HG03060 (cell line): ENCODE results near the gene EBF3.

ENCODE experiments used
- ATAC-seq: cut with Tn5 transposase; IDR thresholded peaks from one replicate; pipeline ENCODE4 v1.9.1; 2021; ENCODE audit warnings: low read depth, moderate number of reproducible peaks; ENCODE audit not compliant: unreplicated experiment

Gene EBF3

DNA sequence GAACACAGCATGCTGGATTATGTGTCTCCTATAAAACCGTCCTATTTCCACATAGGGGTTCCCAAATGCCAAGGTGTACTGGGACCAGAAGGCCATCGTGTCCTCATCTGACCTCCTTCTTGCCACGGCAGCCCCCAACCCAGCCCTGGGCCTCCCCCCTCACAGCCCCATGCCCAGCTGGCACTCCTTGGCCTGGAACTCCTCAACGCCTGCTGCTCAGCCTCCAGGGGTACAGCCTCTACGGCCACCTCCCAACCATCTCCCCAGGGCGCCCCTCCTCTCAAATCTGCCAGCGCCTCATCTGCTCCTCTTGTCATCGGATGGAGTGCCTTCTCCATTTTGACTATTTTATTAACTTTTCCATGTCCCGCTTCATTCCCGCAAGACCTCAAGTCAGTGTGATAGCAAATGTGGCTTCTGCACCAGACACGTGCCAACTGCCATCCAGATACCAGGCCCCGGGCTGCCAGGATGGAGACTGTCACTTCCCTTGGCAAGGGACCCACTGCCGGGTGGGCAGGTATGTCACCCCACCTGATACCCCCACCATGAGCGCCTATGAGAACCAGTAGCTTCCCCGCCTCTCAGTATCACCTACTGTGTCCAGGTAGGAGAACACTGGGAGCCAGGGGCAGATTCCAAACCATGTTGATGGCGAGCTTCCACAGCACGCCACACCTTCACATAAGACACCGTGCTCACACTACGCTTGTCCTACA is 106.7 kb downstream of the EBF3 start:
- ATAC-seq: no peak

DNA sequence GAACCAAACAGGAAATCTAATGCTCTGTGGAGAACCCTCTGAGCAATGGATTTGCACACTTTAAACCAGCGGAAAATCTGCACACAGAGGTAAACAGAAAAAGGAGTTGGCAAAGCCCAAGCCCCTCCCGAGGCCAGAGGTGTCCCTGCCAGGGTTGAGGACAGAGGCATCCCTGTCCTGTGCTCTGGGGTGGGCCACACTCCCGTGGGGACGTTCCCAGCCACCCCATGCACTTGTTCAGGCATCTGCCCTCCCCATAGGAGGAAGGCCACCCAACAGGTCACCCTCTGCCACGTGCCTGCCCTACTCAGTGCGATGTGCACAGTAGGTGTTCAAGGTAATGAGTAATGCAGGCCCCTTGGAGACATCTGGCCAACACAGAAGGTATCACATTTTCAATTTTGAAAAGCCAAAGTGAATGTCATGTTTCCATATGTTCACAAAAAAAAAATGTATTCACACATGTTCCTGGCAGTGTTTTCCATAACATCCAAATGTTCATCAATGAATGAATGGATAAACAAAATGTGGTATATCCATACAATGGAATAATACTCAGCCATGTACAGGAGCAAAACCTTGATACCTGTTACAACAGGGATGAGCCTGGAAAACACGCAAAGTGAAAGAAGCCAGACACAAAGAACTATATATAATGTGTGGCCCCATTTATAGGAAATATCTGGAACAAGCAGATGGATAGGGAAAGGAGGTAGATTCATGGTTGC is 108.1 kb downstream of the EBF3 start:
- ATAC-seq: no peak

DNA sequence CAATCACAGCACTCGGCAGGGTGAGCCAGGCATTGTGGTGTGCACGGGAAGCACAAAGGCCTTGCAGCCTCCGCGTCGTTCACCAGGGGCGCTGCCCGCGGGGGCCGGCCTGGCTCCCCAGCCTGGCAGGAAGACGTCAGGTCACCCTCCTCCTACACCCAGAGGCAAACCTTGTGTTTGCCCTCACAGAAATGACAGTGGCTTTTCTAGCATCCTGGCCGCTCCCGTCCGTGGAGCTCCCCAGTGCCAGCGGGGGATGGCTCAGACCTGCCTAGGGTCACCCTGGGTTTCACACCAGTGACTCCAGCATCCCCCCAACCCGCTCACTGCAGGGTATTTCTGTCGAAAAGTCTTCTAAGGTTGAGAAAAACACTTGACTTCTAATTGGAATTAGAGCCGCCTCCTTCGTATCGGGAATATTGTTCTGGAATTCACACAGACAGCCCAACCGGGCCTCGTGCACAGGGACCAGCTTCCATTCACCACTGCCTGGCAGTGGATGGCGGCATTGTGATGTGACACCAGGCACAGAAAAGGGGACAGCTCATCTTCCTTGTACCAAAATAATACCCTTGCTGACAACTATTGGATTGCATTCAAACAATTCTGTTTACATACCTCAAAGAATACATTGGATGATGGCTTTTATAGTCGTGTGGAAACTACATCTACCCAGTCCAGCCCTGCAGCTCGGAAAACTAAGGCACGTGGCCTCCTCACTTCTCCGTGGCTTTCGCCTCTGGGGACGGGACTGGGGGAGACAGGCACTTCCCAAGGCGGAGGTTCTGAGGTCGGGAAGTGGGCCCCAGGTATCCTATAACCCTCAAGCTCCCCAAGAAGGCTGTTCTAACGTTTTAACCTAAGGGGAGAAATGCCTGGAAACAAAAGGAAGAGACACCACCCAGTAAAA is 109.0 kb downstream of the EBF3 start:
- ATAC-seq: no peak

GRCh38 chr10:129854158-129854557 is 109.9 kb downstream of the EBF3 start:
- no peak for ATAC-seq

- ATAC-seq: no peak
These were observed 110.5 kb downstream of the EBF3 start for GRCh38 chr10:129853562-129853903.

DNA sequence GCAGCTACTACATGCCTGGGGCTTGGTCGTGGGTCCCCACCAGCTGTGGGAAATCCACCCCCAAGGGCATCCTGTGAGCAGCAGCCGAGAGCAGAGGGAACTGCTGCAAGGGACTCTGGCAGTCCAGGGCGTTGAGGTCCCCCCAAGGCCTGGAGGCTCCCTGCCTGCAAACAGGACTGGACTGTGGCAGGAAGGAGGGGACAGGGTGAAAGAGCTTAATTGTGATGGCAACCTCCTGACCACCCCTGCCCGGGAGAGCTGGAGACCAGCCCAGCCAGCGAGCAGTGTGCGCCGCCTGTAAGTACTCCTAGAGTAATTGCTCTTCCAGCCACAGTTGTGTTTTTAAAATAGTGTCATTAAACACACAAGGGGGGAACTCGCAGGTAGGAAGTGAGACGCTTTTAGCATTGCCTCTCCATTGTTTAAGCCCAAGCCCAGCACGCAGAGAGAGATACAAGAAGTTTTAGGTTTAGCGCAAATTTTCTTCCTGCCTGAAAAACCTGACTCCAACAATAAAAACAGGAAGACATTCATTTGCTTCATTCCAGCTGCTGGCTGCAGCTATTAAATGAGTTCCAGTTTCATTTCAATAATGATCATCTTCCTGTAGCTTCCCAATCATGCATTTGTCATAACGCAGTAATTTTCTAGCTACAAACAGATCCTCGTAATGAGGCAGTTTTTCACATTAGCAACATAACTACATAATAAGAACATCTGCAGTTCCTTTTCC is 111.1 kb downstream of the EBF3 start:
- no peak for ATAC-seq

- ATAC-seq: no peak
These were observed 112.0 kb downstream of the EBF3 start for GRCh38 chr10:129851941-129852640.

DNA sequence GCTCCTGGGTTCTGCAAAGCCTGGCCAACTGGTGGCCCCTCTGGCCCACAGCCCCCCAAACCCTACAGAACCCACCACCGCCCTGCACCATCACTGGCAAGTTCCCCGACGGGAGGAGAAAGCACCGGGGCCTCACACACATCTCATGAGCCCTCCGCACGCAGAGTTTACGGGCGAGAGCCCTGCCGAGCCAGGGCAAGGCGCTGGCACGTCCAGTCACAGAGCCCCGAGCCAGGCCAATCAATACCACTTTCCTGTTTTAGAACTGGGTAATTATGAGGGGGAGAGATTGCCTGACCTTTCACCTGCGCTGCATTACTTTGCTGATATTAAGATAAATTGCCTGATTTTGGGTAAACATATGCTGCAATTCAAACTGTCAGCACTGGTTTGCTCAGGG is 113.3 kb downstream of the EBF3 start:
- no peak for ATAC-seq

DNA sequence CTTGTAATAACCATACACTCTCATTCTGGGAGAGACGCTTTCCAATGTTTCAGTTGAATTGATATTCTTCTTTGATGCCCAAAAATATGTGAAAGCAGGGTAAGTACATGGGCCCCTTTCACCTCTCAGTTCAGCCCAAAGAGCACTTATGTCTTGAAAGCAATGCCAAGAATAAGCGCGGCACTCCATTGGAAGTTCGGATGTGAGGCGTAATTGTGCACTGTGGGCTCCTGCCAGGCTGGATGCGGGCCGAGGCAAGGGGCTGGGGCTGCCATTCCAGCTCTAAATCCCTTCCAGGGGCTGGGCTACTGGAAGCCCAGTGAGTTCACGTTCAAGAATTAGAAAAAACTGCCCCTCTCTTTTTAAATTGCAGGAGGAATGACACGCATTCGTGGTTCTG is 113.8 kb downstream of the EBF3 start:
- ATAC-seq: no peak

DNA sequence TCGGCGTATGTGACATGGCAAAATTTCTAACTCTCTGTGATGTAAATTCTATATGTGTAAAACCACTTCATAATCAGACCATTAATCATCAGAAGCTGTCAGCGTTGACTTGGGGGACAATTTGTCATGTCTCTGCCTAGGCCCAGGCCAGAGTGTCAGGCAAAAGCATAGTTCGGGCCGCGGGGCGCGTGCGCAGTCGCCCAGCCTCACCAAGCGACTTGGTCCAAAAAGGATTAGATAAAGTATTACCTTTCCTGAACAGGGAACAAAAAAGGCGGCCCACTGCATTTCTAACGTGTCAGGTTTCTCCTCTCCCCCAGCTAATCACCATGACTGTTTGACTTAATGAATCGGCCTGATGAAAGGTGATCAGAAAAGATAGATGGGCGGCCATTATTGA is 114.2 kb downstream of the EBF3 start:
- ATAC-seq: no peak

GRCh38 chr10:129849452-129849750 is 114.7 kb downstream of the EBF3 start:
- ATAC-seq: no peak

GRCh38 chr10:129848696-129849451 is 115.2 kb downstream of the EBF3 start:
- no peak for ATAC-seq

DNA sequence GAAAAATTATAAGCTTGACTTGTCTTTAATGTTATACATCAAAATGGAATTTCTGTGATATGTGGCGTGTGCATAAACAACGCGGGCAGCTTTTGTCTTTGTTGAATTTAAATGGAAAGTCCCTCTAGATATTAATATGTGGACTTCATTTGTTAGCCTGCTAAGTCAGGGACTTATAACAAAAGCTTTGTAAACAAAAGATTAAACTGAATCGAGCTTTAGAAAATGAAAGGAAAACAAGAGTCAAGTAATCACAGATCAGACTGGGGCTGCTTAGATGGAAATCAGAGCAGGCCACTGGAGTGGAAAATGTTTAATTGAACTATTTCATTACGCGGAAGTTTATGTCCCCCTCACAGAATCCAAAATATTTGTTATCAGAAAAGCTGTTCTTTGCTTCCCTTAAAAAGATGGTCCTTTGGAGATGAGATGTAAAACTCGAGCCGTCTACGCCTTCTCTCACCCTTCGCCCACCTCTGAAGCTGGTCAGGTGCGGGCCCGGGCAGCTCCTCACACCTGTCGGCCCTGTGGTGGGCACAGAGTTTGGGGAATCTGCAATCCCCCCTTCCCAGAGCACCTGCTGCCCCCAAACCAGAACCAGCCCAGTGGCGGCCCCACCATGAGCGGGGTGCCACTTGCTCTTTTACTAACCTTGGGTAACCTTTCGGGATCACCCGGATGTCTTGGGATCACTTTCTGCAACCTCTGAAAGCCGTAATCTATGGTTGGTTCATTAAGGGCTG is 116.2 kb downstream of the EBF3 start:
- no peak for ATAC-seq

DNA sequence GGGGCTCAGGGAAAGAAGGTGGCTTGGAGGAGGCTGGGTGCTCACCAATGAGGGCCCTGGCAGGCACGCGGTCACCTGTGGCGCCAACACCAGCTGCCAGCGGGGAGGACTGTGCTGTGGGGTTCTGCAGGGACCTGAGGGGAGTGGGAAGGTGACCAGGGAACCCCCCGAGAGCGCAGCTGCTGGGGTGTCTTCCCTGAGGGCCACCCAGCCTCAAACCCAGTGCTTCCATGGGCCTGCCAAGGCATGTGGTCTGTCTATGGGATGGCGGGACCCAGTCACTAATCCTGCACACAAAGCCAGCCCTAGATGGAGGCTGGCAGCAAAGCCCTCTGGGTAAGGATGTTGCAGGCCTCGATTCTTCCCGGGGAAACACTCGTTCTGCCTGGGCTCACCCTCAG is 117.1 kb downstream of the EBF3 start:
- no peak for ATAC-seq

DNA sequence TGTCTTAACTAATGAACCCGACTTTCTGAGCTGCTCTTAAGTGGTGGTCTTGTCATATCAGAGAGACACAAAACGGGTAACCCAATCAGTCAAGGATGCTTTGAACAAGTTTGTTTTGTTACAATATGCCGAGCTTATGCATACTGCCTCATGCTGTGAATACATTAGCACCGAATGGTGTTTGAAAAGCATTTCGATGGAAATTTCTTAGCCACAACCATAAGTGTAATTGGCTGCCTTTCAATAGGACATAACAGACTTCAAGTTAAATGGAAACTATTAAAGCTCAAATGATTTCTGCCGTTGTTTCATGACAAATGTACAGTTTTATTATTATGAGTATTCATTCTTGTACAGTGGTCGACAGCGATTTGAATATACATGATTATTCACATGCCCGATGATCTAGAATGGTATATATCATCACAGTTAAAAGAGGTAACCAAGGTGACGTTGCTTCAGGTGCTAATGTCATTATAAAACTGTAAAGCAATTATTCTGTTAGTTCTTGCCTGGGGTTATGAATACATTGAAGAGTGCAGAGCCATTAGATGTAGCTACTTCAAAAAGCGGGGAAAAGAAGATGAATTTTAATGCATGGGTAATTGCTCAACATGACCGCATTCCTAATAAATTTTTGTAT is 118.8 kb downstream of the EBF3 start:
- ATAC-seq: no peak

GRCh38 chr10:129844216-129844766 is 119.8 kb downstream of the EBF3 start:
- ATAC-seq: no peak

- ATAC-seq: no peak
These were observed 120.4 kb downstream of the EBF3 start for GRCh38 chr10:129843702-129844101.

GRCh38 chr10:129843131-129843541 is 120.9 kb downstream of the EBF3 start:
- ATAC-seq: no peak
